Measurements from ENCODE around the gene PHF11. TPM values are rescaled to one million over a fixed set of nuclear protein-coding genes. Genes with fewer than 3 reads are reported as not detected.

PHF11 gene
- total RNA-seq, 1 experiment from 2014 or later = 15.7 TPM

- POLR2A ChIA-PET = interaction anchor here (0.6 kb wide), 1 partner anchor 308 kb away, joined by 3 read pairs; no protein-coding TSS in a partner anchor
- no TSS peak for BruUV-seq (replicated peaks)
- H3K4me1 ChIP-seq (ENCODE audit: control insufficient read depth, insufficient read depth, low read length) = no peaks in the 10 kb centered on the region
- H3K36me3 ChIP-seq (ENCODE audit: control insufficient read depth, insufficient read depth, low read length) = no peaks in the 10 kb centered on the region
- peak; percentile 10; the same call in 1 of the 2 replicates for TF ChIP-seq CTCF (IDR thresholded peaks at IDR 0.05)
- no peak for TF ChIP-seq POLR2AphosphoS5 (IDR thresholded peaks at IDR 0.05; ENCODE audit: low read depth, low read length)
- no peak for ATAC-seq
- intact Hi-C loops (cut with micrococcal nuclease; ENCODE audit: unreplicated experiment) = no loop called here
- no peak overlapping the region for H3K4me3 ChIP-seq (ENCODE audit: low read depth in 2 of 2, low read length in 2 of 2)
- no peaks in the 10 kb centered on the region for H3K27me3 ChIP-seq (ENCODE audit: control insufficient read depth, insufficient read depth, low read length)
- H3K27ac ChIP-seq (ENCODE audit: low read length) = no peak overlapping the region
- CTCF ChIA-PET = no interaction called here
- in situ Hi-C loops (cut with HindIII; ENCODE audit: low pct_unique_long_range_greater_than_20kb, low sequenced_read_pairs) = no loop called here
- no peaks in the 10 kb centered on the region for H3K9me3 ChIP-seq (ENCODE audit: control insufficient read depth, insufficient read depth, low read depth, low read length)
- no peak for DNase-seq (ENCODE audit: low read depth, low spot score)
Observed at GRCh38 chr13:49560270-49561061, 64.7 kb downstream of the PHF11 start.

GRCh38 chr13:49561062-49561410 is 65.3 kb downstream of the PHF11 start:
- POLR2A ChIA-PET = no interaction called here
- H3K4me3 ChIP-seq (ENCODE audit: low read depth in 2 of 2, low read length in 2 of 2) = no peak overlapping the region
- H3K27me3 ChIP-seq (ENCODE audit: control insufficient read depth, insufficient read depth, low read length) = no peaks in the 10 kb centered on the region
- ATAC-seq (no peak), DNase-seq (ENCODE audit: low read depth, low spot score) (no peak)
- in situ Hi-C loops (cut with HindIII; ENCODE audit: low pct_unique_long_range_greater_than_20kb, low sequenced_read_pairs) = no loop called here
- BruUV-seq (replicated peaks) = no TSS peak
- intact Hi-C loops (cut with micrococcal nuclease; ENCODE audit: unreplicated experiment) = no loop called here
- no peaks in the 10 kb centered on the region for H3K36me3 ChIP-seq (ENCODE audit: control insufficient read depth, insufficient read depth, low read length)
- H3K27ac ChIP-seq (ENCODE audit: low read length) = no peak overlapping the region
- H3K9me3 ChIP-seq (ENCODE audit: control insufficient read depth, insufficient read depth, low read depth, low read length) = no peaks in the 10 kb centered on the region
- H3K4me1 ChIP-seq (ENCODE audit: control insufficient read depth, insufficient read depth, low read length) = no peaks in the 10 kb centered on the region
- CTCF ChIA-PET = no interaction called here
- TF ChIP-seq SIN3A (IDR thresholded peaks at IDR 0.05; ENCODE audit: borderline replicate concordance, insufficient read depth, low read depth, low read length) (no peak), POLR2AphosphoS5 (IDR thresholded peaks at IDR 0.05; ENCODE audit: low read depth, low read length) (no peak), CTCF (IDR thresholded peaks at IDR 0.05) (no peak), TCF7L2 (IDR thresholded peaks at IDR 0.05; ENCODE audit: low read depth, low read length) (no peak), REST (IDR thresholded peaks at IDR 0.05; ENCODE audit: insufficient read depth in 1 of 2, low read depth in 2 of 2, low read length in 1 of 2) (no peak)
